Spleen (tissue), 7 donors: ENCODE results near the gene FAM72D.
"Not testable (repeated sequence)": the region's sequence is repeated elsewhere in the genome, so short reads cannot be mapped to it uniquely, and the experiment has no call there.

ENCODE experiments used
- POLR2A ChIP-seq, 3 donors: fragments of 450-650 bp; IDR thresholded peaks; one replicate each; pipeline ENCODE4 v1.5.1; 2017; ENCODE audit warnings: antibody characterized with exemption in 3 of 3, mild to moderate bottlenecking in 1 of 3
- TF ChIP-seq, protein P1 (sequence below), 11 experiments: fragments of 200-600 bp in 7 of 11; fragments of 450-650 bp in 4 of 11; sonication (generic) in 4 of 11; IDR thresholded peaks in 8 of 11; conservative IDR thresholded peaks in 3 of 11; 1 replicate in 7 of 11; 2 replicates in 4 of 11; pipeline versions ENCODE4 v1.4.0 to v1.8.0; 2016 to 2021; ENCODE audit warnings: antibody characterized with exemption in 11 of 11, inconsistent platforms in 4 of 11, mild to moderate bottlenecking in 1 of 11
- donor health status: DM: no; HTN: no; CAD: no; lungs with moderate emphysema.
- donor health status: DM: no; HTN: no; CAD: no.
- donor health status: DM: no; HTN: no; CAD: no.

DNA sequence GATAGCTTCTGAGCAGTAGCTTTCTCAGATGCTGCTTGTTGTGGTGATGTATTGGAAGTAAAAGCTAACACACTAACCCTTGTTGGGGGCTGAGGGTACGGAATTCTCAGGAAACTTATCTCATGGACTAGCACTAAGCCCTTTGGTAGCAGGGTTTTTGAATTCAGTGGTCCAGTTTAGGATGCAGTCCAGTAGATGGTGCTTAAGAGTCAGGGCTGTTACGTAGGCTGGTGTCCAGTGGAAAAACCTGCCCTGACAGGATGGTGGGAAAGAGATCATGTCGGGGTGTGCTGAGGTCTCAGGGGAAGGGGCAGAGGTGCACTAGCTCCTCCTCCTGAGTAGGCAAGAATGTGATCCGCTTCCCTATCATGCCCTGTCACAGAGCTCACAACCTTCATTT, 59.6 kb downstream of the FAM72D start:
- TF ChIP-seq, protein P1, sequence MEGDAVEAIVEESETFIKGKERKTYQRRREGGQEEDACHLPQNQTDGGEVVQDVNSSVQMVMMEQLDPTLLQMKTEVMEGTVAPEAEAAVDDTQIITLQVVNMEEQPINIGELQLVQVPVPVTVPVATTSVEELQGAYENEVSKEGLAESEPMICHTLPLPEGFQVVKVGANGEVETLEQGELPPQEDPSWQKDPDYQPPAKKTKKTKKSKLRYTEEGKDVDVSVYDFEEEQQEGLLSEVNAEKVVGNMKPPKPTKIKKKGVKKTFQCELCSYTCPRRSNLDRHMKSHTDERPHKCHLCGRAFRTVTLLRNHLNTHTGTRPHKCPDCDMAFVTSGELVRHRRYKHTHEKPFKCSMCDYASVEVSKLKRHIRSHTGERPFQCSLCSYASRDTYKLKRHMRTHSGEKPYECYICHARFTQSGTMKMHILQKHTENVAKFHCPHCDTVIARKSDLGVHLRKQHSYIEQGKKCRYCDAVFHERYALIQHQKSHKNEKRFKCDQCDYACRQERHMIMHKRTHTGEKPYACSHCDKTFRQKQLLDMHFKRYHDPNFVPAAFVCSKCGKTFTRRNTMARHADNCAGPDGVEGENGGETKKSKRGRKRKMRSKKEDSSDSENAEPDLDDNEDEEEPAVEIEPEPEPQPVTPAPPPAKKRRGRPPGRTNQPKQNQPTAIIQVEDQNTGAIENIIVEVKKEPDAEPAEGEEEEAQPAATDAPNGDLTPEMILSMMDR (IDR thresholded peaks at IDR 0.05 in 8 of 11, conservative IDR thresholded peaks at IDR 0.05 in 3 of 11), result not testable (repeated sequence)
- TF ChIP-seq POLR2A (IDR thresholded peaks at IDR 0.05), result not testable (repeated sequence)
